ENCODE results near the gene DLL3. TPM values are rescaled to one million over a fixed set of nuclear protein-coding genes. Genes with fewer than 3 reads are reported as not detected.
A peak's percentile ranks its signal among the peaks of the same experiment; 100 is the strongest.

DLL3 gene
- total RNA-seq, 1 donor from 2014 or later, result not detected

- H3K4me1 ChIP-seq, result no peaks in the 10 kb centered on the region
- H3K4me3 ChIP-seq, result no peak overlapping the region
- peak in 1 of 2 donors; percentile 12 for DNase-seq (ENCODE audit: extremely low spot score in 2 of 2)
- no peaks in the 10 kb centered on the region for H3K9me3 ChIP-seq
- no peaks in the 10 kb centered on the region for H3K27me3 ChIP-seq
- TF ChIP-seq, protein P1, sequence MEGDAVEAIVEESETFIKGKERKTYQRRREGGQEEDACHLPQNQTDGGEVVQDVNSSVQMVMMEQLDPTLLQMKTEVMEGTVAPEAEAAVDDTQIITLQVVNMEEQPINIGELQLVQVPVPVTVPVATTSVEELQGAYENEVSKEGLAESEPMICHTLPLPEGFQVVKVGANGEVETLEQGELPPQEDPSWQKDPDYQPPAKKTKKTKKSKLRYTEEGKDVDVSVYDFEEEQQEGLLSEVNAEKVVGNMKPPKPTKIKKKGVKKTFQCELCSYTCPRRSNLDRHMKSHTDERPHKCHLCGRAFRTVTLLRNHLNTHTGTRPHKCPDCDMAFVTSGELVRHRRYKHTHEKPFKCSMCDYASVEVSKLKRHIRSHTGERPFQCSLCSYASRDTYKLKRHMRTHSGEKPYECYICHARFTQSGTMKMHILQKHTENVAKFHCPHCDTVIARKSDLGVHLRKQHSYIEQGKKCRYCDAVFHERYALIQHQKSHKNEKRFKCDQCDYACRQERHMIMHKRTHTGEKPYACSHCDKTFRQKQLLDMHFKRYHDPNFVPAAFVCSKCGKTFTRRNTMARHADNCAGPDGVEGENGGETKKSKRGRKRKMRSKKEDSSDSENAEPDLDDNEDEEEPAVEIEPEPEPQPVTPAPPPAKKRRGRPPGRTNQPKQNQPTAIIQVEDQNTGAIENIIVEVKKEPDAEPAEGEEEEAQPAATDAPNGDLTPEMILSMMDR (IDR thresholded peaks at IDR 0.05), result no peak
- no peak for TF ChIP-seq POLR2AphosphoS5 (IDR thresholded peaks at IDR 0.05; ENCODE audit: insufficient read depth in 1 of 2, low read depth in 1 of 2)
- TF ChIP-seq POLR2A (IDR thresholded peaks at IDR 0.05), result no peak
- intact Hi-C loops (cut with DNase I), result no loop called here
- no peaks in the 10 kb centered on the region for H3K36me3 ChIP-seq
- H3K27ac ChIP-seq, result no peak overlapping the region
Observed at GRCh38 chr19:39546599-39546998, 47.9 kb downstream of the DLL3 start.

- no peak for DNase-seq (ENCODE audit: extremely low spot score in 2 of 2)
- Histone ChIP-seq H3K27me3 (no peaks in the 10 kb centered on the region), H3K9me3 (no peaks in the 10 kb centered on the region), H3K4me1 (no peaks in the 10 kb centered on the region), H3K36me3 (no peaks in the 10 kb centered on the region), H3K27ac (no peak overlapping the region), H3K4me3 (no peak overlapping the region)
- TF ChIP-seq POLR2AphosphoS5 (IDR thresholded peaks at IDR 0.05; ENCODE audit: insufficient read depth in 1 of 2, low read depth in 1 of 2) (no peak), POLR2A (IDR thresholded peaks at IDR 0.05) (no peak)
- TF ChIP-seq, protein P1 (IDR thresholded peaks at IDR 0.05), result no peak
- intact Hi-C loops (cut with DNase I), result no loop called here
Observed at GRCh38 chr19:39550197-39550596, 51.5 kb downstream of the DLL3 start.

DNA sequence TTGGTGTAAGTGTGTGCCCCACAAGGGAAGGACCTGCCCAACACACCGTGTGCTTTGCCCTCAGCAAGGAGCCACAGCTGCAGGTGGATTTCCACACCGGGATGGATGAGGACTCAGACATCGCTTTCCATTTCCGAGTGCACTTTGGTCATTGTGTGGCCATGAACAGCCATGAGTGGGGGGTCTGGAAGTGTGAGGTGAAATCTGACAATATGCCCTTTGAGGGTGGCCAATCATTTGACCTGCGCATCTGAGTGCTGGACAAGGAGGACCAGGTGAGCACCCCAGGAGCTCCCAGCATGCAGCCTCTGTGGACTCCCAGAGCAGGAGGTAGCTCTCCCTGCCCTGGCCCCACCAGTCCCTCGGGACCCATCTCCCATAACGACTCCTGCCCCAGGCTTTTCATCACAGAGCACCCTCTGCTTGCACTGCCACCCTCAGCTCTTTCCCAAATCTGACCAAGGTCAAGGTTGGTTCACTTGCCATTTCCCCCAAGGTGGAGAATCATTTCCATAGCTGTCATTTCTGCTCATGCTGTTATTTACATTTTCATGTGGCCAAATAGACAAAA lies 54.4 kb downstream of the DLL3 start:
- no peak for DNase-seq (ENCODE audit: extremely low spot score in 2 of 2)
- intact Hi-C loops (cut with DNase I), result no loop called here
- Histone ChIP-seq H3K4me1 (peaks cover 4% of the 10 kb centered on the region), H3K9me3 (no peaks in the 10 kb centered on the region), H3K27ac (no peak overlapping the region), H3K27me3 (no peaks in the 10 kb centered on the region), H3K36me3 (no peaks in the 10 kb centered on the region), H3K4me3 (no peak overlapping the region)
- TF ChIP-seq POLR2A (IDR thresholded peaks at IDR 0.05), result no peak
- no peak for TF ChIP-seq POLR2AphosphoS5 (IDR thresholded peaks at IDR 0.05; ENCODE audit: insufficient read depth in 1 of 2, low read depth in 1 of 2)
- TF ChIP-seq, protein P1 (IDR thresholded peaks at IDR 0.05), result no peak

GRCh38 chr19:39554701-39555311 lies 56.1 kb downstream of the DLL3 start:
- no peaks in the 10 kb centered on the region for H3K36me3 ChIP-seq
- peaks cover 4% of the 10 kb centered on the region for H3K4me1 ChIP-seq
- no peaks in the 10 kb centered on the region for H3K9me3 ChIP-seq
- DNase-seq (ENCODE audit: extremely low spot score in 2 of 2), result no peak
- no peak overlapping the region for H3K27ac ChIP-seq
- TF ChIP-seq POLR2AphosphoS5 (IDR thresholded peaks at IDR 0.05; ENCODE audit: insufficient read depth in 1 of 2, low read depth in 1 of 2), result no peak
- H3K27me3 ChIP-seq, result no peaks in the 10 kb centered on the region
- intact Hi-C loops (cut with DNase I), result no loop called here
- H3K4me3 ChIP-seq, result no peak overlapping the region

DNA sequence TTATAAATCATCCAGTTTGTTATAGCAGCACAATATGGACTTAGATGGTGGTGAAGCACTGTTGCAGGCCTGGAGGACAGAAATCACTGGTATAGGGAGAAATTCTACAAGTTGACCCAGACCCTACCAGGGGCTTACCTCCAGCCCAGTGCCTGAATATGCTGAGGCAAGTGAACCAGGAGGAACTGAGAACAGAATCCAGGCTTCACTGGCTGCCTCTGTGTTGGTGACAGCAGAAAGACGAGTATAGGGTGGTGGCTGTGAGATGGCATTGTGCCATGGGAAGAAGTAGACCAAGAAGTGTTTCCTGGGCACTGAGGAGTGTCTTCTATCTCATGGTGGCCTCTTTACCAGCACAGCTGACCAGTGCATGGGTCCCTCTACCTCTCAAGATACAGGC lies 57.1 kb downstream of the DLL3 start:
- no peak for DNase-seq (ENCODE audit: extremely low spot score in 2 of 2)
- Histone ChIP-seq H3K27ac (no peak overlapping the region), H3K36me3 (no peaks in the 10 kb centered on the region), H3K4me3 (no peak overlapping the region), H3K9me3 (no peaks in the 10 kb centered on the region), H3K4me1 (peaks cover 4% of the 10 kb centered on the region), H3K27me3 (no peaks in the 10 kb centered on the region)
- intact Hi-C loops (cut with DNase I), result no loop called here
- TF ChIP-seq, protein P1 (IDR thresholded peaks at IDR 0.05), result no peak
- no peak for TF ChIP-seq POLR2A (IDR thresholded peaks at IDR 0.05)
- TF ChIP-seq POLR2AphosphoS5 (IDR thresholded peaks at IDR 0.05; ENCODE audit: insufficient read depth in 1 of 2, low read depth in 1 of 2), result no peak

Other genes starting within 250 kb of the DLL3 start
- gene IFNL2, start 230.6 kb upstream of the DLL3 start, total RNA-seq, result not detected
- not detected for gene IFNL1, start 202.5 kb upstream of the DLL3 start, total RNA-seq
- gene LRFN1, start 178.1 kb upstream of the DLL3 start, total RNA-seq, result 3.9 TPM
- gene GMFG, start 162.9 kb upstream of the DLL3 start, total RNA-seq, result 7.1 TPM
- 128 TPM for gene SAMD4B, start 156.5 kb upstream of the DLL3 start, total RNA-seq
- gene PAF1, start 107.8 kb upstream of the DLL3 start, total RNA-seq, result 70.2 TPM
- 37.8 TPM for gene MED29, start 107.6 kb upstream of the DLL3 start, total RNA-seq
- 631 TPM for gene ZFP36, start 92.1 kb upstream of the DLL3 start, total RNA-seq
- 18.9 TPM for gene PLEKHG2, start 86.3 kb upstream of the DLL3 start, total RNA-seq
- gene RPS16, start 63.0 kb upstream of the DLL3 start, total RNA-seq, result 3,724 TPM
- gene SUPT5H, start 53.4 kb upstream of the DLL3 start, total RNA-seq, result 113 TPM
- gene TIMM50, start 18.1 kb upstream of the DLL3 start, total RNA-seq, result 65.3 TPM
- gene SELENOV, start 16.2 kb downstream of the DLL3 start, total RNA-seq, result not detected
- gene EID2B, start 33.9 kb downstream of the DLL3 start, total RNA-seq, result 3.7 TPM
- gene EID2, start 41.2 kb downstream of the DLL3 start, total RNA-seq, result 13.5 TPM
- not detected for gene LGALS13, start 103.6 kb downstream of the DLL3 start, total RNA-seq
- not detected for gene LGALS16, start 157.0 kb downstream of the DLL3 start, total RNA-seq
- not detected for gene LGALS14, start 205.5 kb downstream of the DLL3 start, total RNA-seq
- gene CLC, start 239.1 kb downstream of the DLL3 start, total RNA-seq, result not detected